Transverse colon (tissue), 4 donors: ENCODE results near the gene PBX4. TPM values are rescaled to one million over a fixed set of nuclear protein-coding genes. Genes with fewer than 3 reads are reported as not detected.

Experiments
- DNase-seq: peaks from one replicate; pipeline ENCODE4 v3.0.0-alpha.2; 2019
- H3K27ac ChIP-seq, 4 donors: fragments of 200-600 bp; sonication (generic); 2 replicates each; pipeline ENCODE4 v1.5.1; 2016 to 2018; ENCODE audit warnings: inconsistent platforms in 4 of 4
- H3K27me3 ChIP-seq: fragments of 200-600 bp; sonication (generic); 2 replicates; pipeline ENCODE4 v1.5.1; 2017; ENCODE audit warnings: inconsistent platforms
- H3K36me3 ChIP-seq, 4 donors: fragments of 200-600 bp; sonication (generic); 2 replicates each; pipeline ENCODE4 v1.5.1; 2017 to 2019; ENCODE audit warnings: inconsistent platforms in 4 of 4
- H3K4me1 ChIP-seq, 4 donors: fragments of 200-600 bp; sonication (generic); 2 replicates each; pipeline ENCODE4 v1.5.1; 2017 to 2020; ENCODE audit warnings: inconsistent platforms in 4 of 4
- H3K4me3 ChIP-seq, 4 donors: fragments of 200-600 bp; sonication (generic); 1 replicate in 1 of 4; 2 replicates in 3 of 4; pipeline versions ENCODE4 v1.5.1 to v1.6.1; 2017 to 2019; ENCODE audit warnings: inconsistent platforms in 4 of 4
- H3K9me3 ChIP-seq, 2 donors: fragments of 200-600 bp; sonication (generic); 2 replicates each; pipeline ENCODE4 v1.5.1; 2017 to 2019; ENCODE audit warnings: inconsistent platforms in 2 of 2
- CTCF ChIP-seq, 5 experiments: fragments of 200-600 bp in 3 of 5; fragments of 450-650 bp in 2 of 5; sonication (generic) in 3 of 5; IDR thresholded peaks; 1 replicate in 2 of 5; 2 replicates in 3 of 5; pipeline ENCODE4 v1.5.1; 2016 to 2017; ENCODE audit warnings: antibody characterized with exemption in 5 of 5, inconsistent platforms in 3 of 5, mild to moderate bottlenecking in 2 of 5, moderate library complexity in 1 of 5
- EP300 ChIP-seq: sonication (generic); formaldehyde crosslinking; IDR thresholded peaks from one replicate; pipeline ENCODE4 v1.6.1; 2017; ENCODE audit warnings: antibody characterized with exemption, low read depth
- POLR2A ChIP-seq: fragments of 450-650 bp; IDR thresholded peaks from one replicate; pipeline ENCODE4 v1.6.1; 2016; ENCODE audit warnings: antibody characterized with exemption, mild to moderate bottlenecking, moderate library complexity
- POLR2AphosphoS5 ChIP-seq, 3 donors: sonication (generic); formaldehyde crosslinking; IDR thresholded peaks; one replicate each; pipeline ENCODE4 v1.6.1; 2016; ENCODE audit warnings: antibody characterized with exemption in 3 of 3
- WGBS, 2 donors: methylation state at CpG; one replicate each; pipeline ENCODE4 v1.1.5; 2018; ENCODE audit warnings: low coverage in 1 of 2; 5-methylcytosine and 5-hydroxymethylcytosine counted together
- in situ Hi-C, 4 donors: fragments of 200-750 bp; cut with MboI; loops; one replicate each; pipeline versions ENCODE4 v1.15.0 to v1.15.1; 2017; ENCODE audit warnings: low sequenced_read_pairs in 3 of 4, low pct_ligation_motif_present in 1 of 4, low pct_unique_long_range_greater_than_20kb in 1 of 4
- intact Hi-C: fragments of 100-400 bp; cut with DNase I; formaldehyde crosslinking; loops from one replicate; pipeline ENCODE4 v1.15.1; 2023; ENCODE audit warnings: low total_unique reads
- total RNA-seq, 4 donors: library from RNA; depleted of rRNA; stranded (reverse); fragments of >200 nt; gene quantifications; one replicate each; pipeline ENCODE4 v1.1.0, GENCODE V29; 2016

The PBX4 gene
- total RNA-seq, 4 donors from 2014 or later, result 1.9 to 11.9 (median 5.1) TPM

GRCh38 chr19:19591133-19591825 is 27.2 kb downstream of the PBX4 start:
- peak; percentile 35 for DNase-seq
- Histone ChIP-seq H3K27me3 (no peaks in the 10 kb centered on the region), H3K9me3 (no peaks in the 10 kb centered on the region), H3K36me3 (no peaks in the 10 kb centered on the region), H3K27ac (peak overlapping the region; percentile 33 to 57 (median 38)), H3K4me3 (no peak overlapping the region), H3K4me1 (peaks cover 5 to 25% (median 8%) of the 10 kb centered on the region in 4 donors)
- intact Hi-C loops, result no loop called here
- TF ChIP-seq CTCF (IDR thresholded peaks at IDR 0.05) (no peak), POLR2AphosphoS5 (IDR thresholded peaks at IDR 0.05) (no peak), POLR2A (no peak), EP300 (no peak)
- 32 to 100% methylated on average over 1 to 13 of the region's 13 CpGs for WGBS, 2 donors
- in situ Hi-C loops, result no loop called here

DNA sequence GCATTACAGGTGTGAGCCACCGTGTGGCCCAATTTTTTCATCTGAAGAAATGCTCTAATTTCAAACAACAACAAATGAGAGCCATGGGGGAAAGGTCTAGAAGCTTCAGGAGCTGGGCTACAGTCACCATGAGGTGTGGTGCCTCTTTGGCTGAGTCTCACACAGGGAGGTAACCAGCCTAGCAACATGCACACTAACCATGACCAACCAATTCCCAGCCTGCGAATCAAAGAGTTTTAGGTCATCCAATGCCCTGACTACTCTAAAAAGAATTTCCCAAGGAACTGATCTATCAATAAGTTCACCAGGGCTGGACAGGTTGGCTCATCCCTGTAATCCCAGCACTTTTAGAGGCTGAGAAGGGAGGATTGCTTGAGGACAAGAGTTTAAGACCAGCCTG is 29.9 kb downstream of the PBX4 start:
- intact Hi-C loops (no loop called here), in situ Hi-C loops (no loop called here)
- TF ChIP-seq POLR2A, result no peak
- no peak for TF ChIP-seq EP300
- no peak for TF ChIP-seq POLR2AphosphoS5 (IDR thresholded peaks at IDR 0.05)
- no peak for TF ChIP-seq CTCF (IDR thresholded peaks at IDR 0.05)
- DNase-seq, result no peak
- H3K4me1 ChIP-seq, result peaks cover 0 to 13% (median 8%) of the 10 kb centered on the region in 4 donors
- no peak overlapping the region for H3K4me3 ChIP-seq
- H3K9me3 ChIP-seq, result no peaks in the 10 kb centered on the region
- WGBS, 2 donors, result 93% methylated on average over 2 of the region's 2 CpGs; no CpG with 5 or more reads in 1 of the 2 donors
- no peaks in the 10 kb centered on the region for H3K27me3 ChIP-seq
- H3K36me3 ChIP-seq, result no peaks in the 10 kb centered on the region
- H3K27ac ChIP-seq, result no peak overlapping the region

DNA sequence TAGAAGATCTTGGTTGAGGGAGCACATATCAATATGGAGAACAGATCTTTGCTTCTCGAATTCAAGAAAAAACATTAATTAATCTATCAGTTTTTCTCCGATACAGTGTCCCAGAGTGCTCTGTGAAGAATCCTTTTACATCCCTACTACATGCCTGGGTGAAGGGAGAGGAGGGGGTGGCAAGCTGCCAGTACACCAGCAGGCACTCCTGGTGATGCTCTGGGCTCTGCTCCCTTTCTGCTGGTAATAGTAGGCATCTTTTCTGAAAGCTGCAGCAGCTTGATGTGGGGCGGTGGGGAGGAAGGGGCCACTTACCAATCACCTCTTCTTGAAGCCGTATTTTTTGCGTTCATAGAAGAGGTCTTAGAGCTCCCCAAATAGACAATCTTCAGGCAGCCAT is 30.7 kb downstream of the PBX4 start:
- DNase-seq, result no peak
- in situ Hi-C loops (no loop called here), intact Hi-C loops (no loop called here)
- no peak overlapping the region for H3K27ac ChIP-seq
- H3K27me3 ChIP-seq, result no peaks in the 10 kb centered on the region
- no peak overlapping the region for H3K4me3 ChIP-seq
- TF ChIP-seq EP300 (no peak), POLR2AphosphoS5 (IDR thresholded peaks at IDR 0.05) (no peak), CTCF (IDR thresholded peaks at IDR 0.05) (no peak), POLR2A (no peak)
- 84 to 93% methylated on average over 3 to 5 of the region's 5 CpGs for WGBS, 2 donors
- H3K9me3 ChIP-seq, result no peaks in the 10 kb centered on the region
- no peaks in the 10 kb centered on the region for H3K36me3 ChIP-seq
- H3K4me1 ChIP-seq, result peaks cover 0 to 13% (median 8%) of the 10 kb centered on the region in 4 donors

DNA sequence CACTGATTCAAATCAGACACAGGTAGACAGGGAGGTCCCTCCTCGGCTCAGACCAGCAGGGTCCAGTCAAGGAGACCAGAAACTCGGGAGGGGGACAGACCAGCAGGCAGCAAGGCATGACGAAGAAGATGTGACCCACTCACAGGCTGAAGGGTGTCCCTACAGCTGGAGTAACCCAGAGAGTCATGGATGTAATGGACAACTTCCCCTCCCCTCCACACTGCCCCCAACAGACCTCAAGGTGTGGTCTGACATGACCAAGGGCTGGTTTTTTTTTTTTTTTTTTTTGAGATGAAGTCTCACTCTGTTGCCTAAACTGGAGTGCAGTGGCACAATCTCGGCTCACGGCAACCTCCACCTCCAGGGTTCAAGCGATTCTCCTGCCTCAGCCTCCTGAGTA is 34.1 kb downstream of the PBX4 start:
- 94 to 95% methylated on average over 3 to 6 of the region's 6 CpGs for WGBS, 2 donors
- intact Hi-C loops, result no loop called here

More for the DNA sequence above, 34.1 kb downstream of the PBX4 start:
- in situ Hi-C loops, result no loop called here
- H3K4me3 ChIP-seq, result no peak overlapping the region
- no peaks in the 10 kb centered on the region for H3K36me3 ChIP-seq
- H3K27ac ChIP-seq, result no peak overlapping the region
- DNase-seq, result no peak
- no peaks in the 10 kb centered on the region for H3K27me3 ChIP-seq
- H3K4me1 ChIP-seq, result peaks cover 0 to 18% (median 9%) of the 10 kb centered on the region in 4 donors
- TF ChIP-seq POLR2AphosphoS5 (IDR thresholded peaks at IDR 0.05) (no peak), CTCF (IDR thresholded peaks at IDR 0.05) (no peak), POLR2A (no peak), EP300 (no peak)
- no peaks in the 10 kb centered on the region for H3K9me3 ChIP-seq
